Measurements from ENCODE around the gene SEMA5A. TPM values are rescaled to one million over a fixed set of nuclear protein-coding genes. Genes with fewer than 3 reads are reported as not detected.

The SEMA5A gene
- polyA plus RNA-seq, 1 donor (not counting 4 experiments of a cell fraction or from before 2014, with no cell fraction given) = 0.16 TPM

DNA sequence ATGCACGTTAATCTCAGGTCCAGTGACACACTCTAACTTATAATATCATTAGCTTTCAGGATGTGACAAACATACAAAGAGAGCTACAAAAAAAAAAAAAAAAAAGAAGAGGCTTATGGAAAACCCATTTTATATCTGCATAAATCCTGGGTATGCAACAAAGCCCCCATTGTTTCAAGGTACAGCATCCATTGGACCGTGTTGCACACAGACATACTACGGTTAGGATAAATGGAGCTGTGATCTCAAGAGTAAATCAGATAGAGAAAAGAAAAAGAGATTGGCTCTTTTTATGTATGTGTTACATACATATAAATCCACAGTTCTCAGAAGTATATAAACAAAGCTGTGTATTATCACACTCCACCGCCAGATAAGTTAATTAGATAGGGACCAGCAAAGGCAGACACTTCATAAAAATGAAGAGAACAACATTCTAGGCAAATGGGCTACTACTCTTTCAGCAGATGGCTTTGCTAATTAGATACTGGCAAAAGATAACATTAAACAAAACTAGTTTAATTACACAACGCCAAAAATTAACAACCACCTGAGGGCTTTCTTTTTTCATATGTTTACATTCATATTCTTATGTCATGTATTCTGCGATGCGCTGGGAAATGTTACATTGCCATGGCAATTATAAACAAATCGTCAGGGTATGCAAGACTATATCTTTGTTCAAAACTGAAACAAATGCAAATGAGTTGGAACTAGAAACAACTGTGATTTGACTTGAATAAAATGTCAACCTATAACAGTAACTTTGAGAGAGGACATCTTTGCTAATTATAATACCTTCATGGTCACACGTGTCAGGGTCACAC, 304.2 kb downstream of the SEMA5A start:
- H3K4me1 ChIP-seq (ENCODE audit: control insufficient read depth, extremely low read depth, insufficient read depth, low read length) = no peaks in the 10 kb centered on the region
- H3K36me3 ChIP-seq (ENCODE audit: control insufficient read depth in 2 of 2, extremely low read depth in 1 of 2, insufficient read depth in 2 of 2, low read length in 2 of 2) = no peaks in the 10 kb centered on the region
- no peaks in the 10 kb centered on the region for H3K27me3 ChIP-seq (ENCODE audit: control insufficient read depth, extremely low read depth, insufficient read depth, low read length)
- H3K9me1 ChIP-seq (ENCODE audit: control insufficient read depth, extremely low read depth, insufficient read depth, low read length) = no peaks in the 10 kb centered on the region
- no peak overlapping the region for H3K9ac ChIP-seq (ENCODE audit: control insufficient read depth, extremely low read depth, insufficient read depth, low read length)
- FAIRE-seq (no peak), DNase-seq (ENCODE audit: low read depth, low spot score) (no peak)
- TF ChIP-seq EZH2 (IDR thresholded peaks at IDR 0.05; ENCODE audit: low read length) = no peak
- TF ChIP-seq, protein P1, sequence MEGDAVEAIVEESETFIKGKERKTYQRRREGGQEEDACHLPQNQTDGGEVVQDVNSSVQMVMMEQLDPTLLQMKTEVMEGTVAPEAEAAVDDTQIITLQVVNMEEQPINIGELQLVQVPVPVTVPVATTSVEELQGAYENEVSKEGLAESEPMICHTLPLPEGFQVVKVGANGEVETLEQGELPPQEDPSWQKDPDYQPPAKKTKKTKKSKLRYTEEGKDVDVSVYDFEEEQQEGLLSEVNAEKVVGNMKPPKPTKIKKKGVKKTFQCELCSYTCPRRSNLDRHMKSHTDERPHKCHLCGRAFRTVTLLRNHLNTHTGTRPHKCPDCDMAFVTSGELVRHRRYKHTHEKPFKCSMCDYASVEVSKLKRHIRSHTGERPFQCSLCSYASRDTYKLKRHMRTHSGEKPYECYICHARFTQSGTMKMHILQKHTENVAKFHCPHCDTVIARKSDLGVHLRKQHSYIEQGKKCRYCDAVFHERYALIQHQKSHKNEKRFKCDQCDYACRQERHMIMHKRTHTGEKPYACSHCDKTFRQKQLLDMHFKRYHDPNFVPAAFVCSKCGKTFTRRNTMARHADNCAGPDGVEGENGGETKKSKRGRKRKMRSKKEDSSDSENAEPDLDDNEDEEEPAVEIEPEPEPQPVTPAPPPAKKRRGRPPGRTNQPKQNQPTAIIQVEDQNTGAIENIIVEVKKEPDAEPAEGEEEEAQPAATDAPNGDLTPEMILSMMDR (optimal IDR thresholded peaks at IDR 0.05 in 1 of 3, IDR thresholded peaks at IDR 0.05 in 1 of 3, conservative IDR thresholded peaks at IDR 0.05 in 1 of 3; ENCODE audit: extremely low read depth in 1 of 3, insufficient read depth in 2 of 3, low read length in 3 of 3) = no peak
- H3K27ac ChIP-seq (ENCODE audit: control insufficient read depth, insufficient read depth, low read length) = no peak overlapping the region
- no peak overlapping the region for H2AFZ ChIP-seq (ENCODE audit: control insufficient read depth, low read length)
- H3K79me2 ChIP-seq (ENCODE audit: control insufficient read depth, insufficient read depth, low read length) = no peaks in the 10 kb centered on the region
- dilution Hi-C loops (cut with MboI; ENCODE audit: extremely low pct_ligation_motif_present, low sequenced_read_pairs) = no loop called here
- no peaks in the 10 kb centered on the region for H3K9me3 ChIP-seq (ENCODE audit: control insufficient read depth, low read depth, low read length)
- no peaks in the 10 kb centered on the region for H4K20me1 ChIP-seq (ENCODE audit: control insufficient read depth, extremely low read depth, insufficient read depth, low read length)
- H3K4me2 ChIP-seq (ENCODE audit: control insufficient read depth, extremely low read depth, insufficient read depth, low read depth, low read length) = no peak overlapping the region
- H3K4me3 ChIP-seq (ENCODE audit: control insufficient read depth in 2 of 3, extremely low read depth in 1 of 3, insufficient read depth in 2 of 3, low read depth in 1 of 3, low read length in 3 of 3) = no peak overlapping the region

DNA sequence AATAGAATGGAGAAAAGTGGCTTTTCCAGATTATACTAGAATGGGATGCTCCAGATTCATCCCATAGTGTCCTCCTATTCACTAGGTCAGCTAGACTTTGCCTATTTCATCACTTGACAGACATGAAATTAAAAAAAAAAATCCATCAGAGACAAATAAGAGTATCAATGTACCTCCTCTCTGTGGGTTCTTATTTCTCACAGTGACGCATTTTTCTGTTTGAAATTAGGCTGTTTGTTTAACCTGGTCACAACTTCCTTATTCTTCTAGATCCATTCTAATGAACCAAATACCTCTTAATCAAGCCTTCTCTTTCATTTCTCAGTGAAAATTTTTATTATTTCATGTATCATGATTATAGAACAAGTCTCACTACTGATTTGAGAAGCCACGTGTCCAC, 305.4 kb downstream of the SEMA5A start:
- Histone ChIP-seq H3K79me2 (ENCODE audit: control insufficient read depth, insufficient read depth, low read length) (no peaks in the 10 kb centered on the region), H3K9ac (ENCODE audit: control insufficient read depth, extremely low read depth, insufficient read depth, low read length) (no peak overlapping the region), H3K4me1 (ENCODE audit: control insufficient read depth, extremely low read depth, insufficient read depth, low read length) (no peaks in the 10 kb centered on the region), H3K9me3 (ENCODE audit: control insufficient read depth, low read depth, low read length) (no peaks in the 10 kb centered on the region), H3K4me3 (ENCODE audit: control insufficient read depth in 2 of 3, extremely low read depth in 1 of 3, insufficient read depth in 2 of 3, low read depth in 1 of 3, low read length in 3 of 3) (no peak overlapping the region), H3K9me1 (ENCODE audit: control insufficient read depth, extremely low read depth, insufficient read depth, low read length) (no peaks in the 10 kb centered on the region), H3K27me3 (ENCODE audit: control insufficient read depth, extremely low read depth, insufficient read depth, low read length) (no peaks in the 10 kb centered on the region), H4K20me1 (ENCODE audit: control insufficient read depth, extremely low read depth, insufficient read depth, low read length) (no peaks in the 10 kb centered on the region), H3K36me3 (ENCODE audit: control insufficient read depth in 2 of 2, extremely low read depth in 1 of 2, insufficient read depth in 2 of 2, low read length in 2 of 2) (no peaks in the 10 kb centered on the region), H2AFZ (ENCODE audit: control insufficient read depth, low read length) (no peak overlapping the region), H3K27ac (ENCODE audit: control insufficient read depth, insufficient read depth, low read length) (no peak overlapping the region), H3K4me2 (ENCODE audit: control insufficient read depth, extremely low read depth, insufficient read depth, low read depth, low read length) (no peak overlapping the region)
- DNase-seq (ENCODE audit: low read depth, low spot score) (no peak), FAIRE-seq (no peak)
- dilution Hi-C loops (cut with MboI; ENCODE audit: extremely low pct_ligation_motif_present, low sequenced_read_pairs) = no loop called here
- TF ChIP-seq, protein P1 (optimal IDR thresholded peaks at IDR 0.05 in 1 of 3, IDR thresholded peaks at IDR 0.05 in 1 of 3, conservative IDR thresholded peaks at IDR 0.05 in 1 of 3; ENCODE audit: extremely low read depth in 1 of 3, insufficient read depth in 2 of 3, low read length in 3 of 3) = no peak
- TF ChIP-seq EZH2 (IDR thresholded peaks at IDR 0.05; ENCODE audit: low read length) = no peak

All from keratinocyte (primary cell).